HL-60 (cell line): ENCODE data around the gene TPBGL.

Experiments used
- GABPA ChIP-seq: IDR thresholded peaks from 2 replicates; pipeline ENCODE4 v1.6.1; 2012; ENCODE audit warnings: low read depth
- POLR2AphosphoS5 ChIP-seq: IDR thresholded peaks from 2 replicates; pipeline ENCODE4 v1.6.1; 2012; ENCODE audit warnings: low read depth

DNA sequence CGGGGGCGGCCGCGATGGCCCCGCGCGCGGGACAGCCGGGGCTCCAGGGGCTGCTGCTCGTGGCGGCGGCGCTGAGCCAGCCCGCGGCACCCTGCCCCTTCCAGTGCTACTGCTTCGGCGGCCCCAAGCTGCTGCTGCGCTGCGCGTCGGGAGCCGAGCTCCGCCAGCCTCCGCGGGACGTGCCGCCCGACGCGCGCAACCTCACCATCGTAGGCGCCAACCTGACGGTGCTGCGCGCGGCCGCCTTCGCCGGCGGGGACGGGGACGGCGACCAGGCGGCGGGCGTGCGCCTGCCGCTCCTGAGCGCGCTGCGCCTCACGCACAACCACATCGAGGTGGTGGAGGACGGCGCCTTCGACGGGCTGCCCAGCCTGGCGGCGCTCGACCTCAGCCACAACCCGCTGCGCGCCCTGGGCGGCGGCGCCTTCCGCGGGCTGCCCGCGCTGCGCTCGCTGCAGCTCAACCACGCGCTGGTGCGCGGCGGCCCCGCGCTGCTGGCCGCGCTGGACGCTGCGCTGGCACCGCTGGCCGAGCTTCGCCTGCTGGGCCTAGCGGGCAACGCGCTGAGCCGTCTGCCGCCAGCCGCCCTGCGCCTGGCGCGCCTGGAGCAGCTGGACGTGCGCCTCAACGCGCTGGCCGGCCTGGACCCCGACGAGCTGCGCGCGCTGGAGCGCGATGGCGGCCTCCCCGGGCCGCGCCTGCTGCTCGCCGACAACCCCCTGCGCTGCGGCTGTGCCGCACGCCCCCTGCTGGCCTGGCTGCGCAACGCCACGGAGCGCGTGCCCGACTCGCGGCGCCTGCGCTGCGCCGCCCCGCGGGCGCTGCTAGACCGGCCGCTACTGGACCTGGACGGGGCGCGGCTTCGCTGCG is 697 bp downstream of the TPBGL start:
- TF ChIP-seq POLR2AphosphoS5 (no peak), GABPA (no peak)
